GM18511 (cell line): Measurements from ENCODE around the gene LINGO1.

ENCODE experiments used
- ATAC-seq: cut with Tn5 transposase; IDR thresholded peaks from one replicate; pipeline ENCODE4 v1.9.1; 2021; ENCODE audit warnings: mild to moderate bottlenecking, moderate library complexity; ENCODE audit not compliant: unreplicated experiment

LINGO1 gene

GRCh38 chr15:77574521-77575202, 58.0 kb downstream of the LINGO1 start:
- no peak for ATAC-seq

GRCh38 chr15:77573802-77574201, 58.9 kb downstream of the LINGO1 start:
- no peak for ATAC-seq

- no peak for ATAC-seq
Measured at GRCh38 chr15:77572186-77572585, 60.5 kb downstream of the LINGO1 start.

GRCh38 chr15:77571741-77572140, 61.0 kb downstream of the LINGO1 start:
- no peak for ATAC-seq

GRCh38 chr15:77571181-77571580, 61.5 kb downstream of the LINGO1 start:
- ATAC-seq: no peak

GRCh38 chr15:77569729-77570125, 63.0 kb downstream of the LINGO1 start:
- ATAC-seq: no peak

- no peak for ATAC-seq
Measured at GRCh38 chr15:77568973-77569728, 63.6 kb downstream of the LINGO1 start.

- ATAC-seq: no peak
Measured at GRCh38 chr15:77568014-77568972, 64.4 kb downstream of the LINGO1 start.

GRCh38 chr15:77567202-77567601, 65.5 kb downstream of the LINGO1 start:
- no peak for ATAC-seq

GRCh38 chr15:77566092-77566491, 66.6 kb downstream of the LINGO1 start:
- ATAC-seq: no peak

GRCh38 chr15:77565378-77565915, 67.3 kb downstream of the LINGO1 start:
- no peak for ATAC-seq

GRCh38 chr15:77564938-77565337, 67.8 kb downstream of the LINGO1 start:
- no peak for ATAC-seq

GRCh38 chr15:77564341-77564740, 68.4 kb downstream of the LINGO1 start:
- ATAC-seq: no peak

GRCh38 chr15:77563623-77564156, 69.0 kb downstream of the LINGO1 start:
- no peak for ATAC-seq
